Measurements from ENCODE around the gene RPTOR.

RPTOR gene

GRCh38 chr17:80881306-80881705 lies 336.7 kb downstream of the RPTOR start:
- H3K36me3 ChIP-seq (replicated peaks): peaks cover 20% of the 10 kb centered on the region
- no peak for TF ChIP-seq CTCF (IDR thresholded peaks at IDR 0.05; ENCODE audit: low read depth, low read length, missing control alignments)
- H3K27me3 ChIP-seq (replicated peaks): no peaks in the 10 kb centered on the region
- DNase-seq: no peak
- in situ Hi-C loops (cut with HindIII; ENCODE audit: low pct_ligation_motif_present, low sequenced_read_pairs): no loop called here
- no peak overlapping the region for H3K27ac ChIP-seq
- H3K4me3 ChIP-seq (ENCODE audit: low read depth, low read length): no peak overlapping the region

- no peak for TF ChIP-seq CTCF (IDR thresholded peaks at IDR 0.05; ENCODE audit: low read depth, low read length, missing control alignments)
- in situ Hi-C loops (cut with HindIII; ENCODE audit: low pct_ligation_motif_present, low sequenced_read_pairs): no loop called here
- Histone ChIP-seq H3K27me3 (replicated peaks) (no peaks in the 10 kb centered on the region), H3K27ac (no peak overlapping the region), H3K4me3 (ENCODE audit: low read depth, low read length) (no peak overlapping the region), H3K36me3 (replicated peaks) (peaks cover 20% of the 10 kb centered on the region)
- DNase-seq: no peak
Measured at GRCh38 chr17:80882323-80882722, 337.7 kb downstream of the RPTOR start.

- in situ Hi-C loops (cut with HindIII; ENCODE audit: low pct_ligation_motif_present, low sequenced_read_pairs): no loop called here
- H3K36me3 ChIP-seq (replicated peaks): peaks cover 20% of the 10 kb centered on the region
- no peaks in the 10 kb centered on the region for H3K27me3 ChIP-seq (replicated peaks)
- no peak for DNase-seq
- no peak overlapping the region for H3K4me3 ChIP-seq (ENCODE audit: low read depth, low read length)
- no peak for TF ChIP-seq CTCF (IDR thresholded peaks at IDR 0.05; ENCODE audit: low read depth, low read length, missing control alignments)
- no peak overlapping the region for H3K27ac ChIP-seq
Measured at GRCh38 chr17:80882926-80883685, 338.5 kb downstream of the RPTOR start.

- H3K27me3 ChIP-seq (replicated peaks): no peaks in the 10 kb centered on the region
- peaks cover 20% of the 10 kb centered on the region for H3K36me3 ChIP-seq (replicated peaks)
- no peak overlapping the region for H3K27ac ChIP-seq
- no peak for TF ChIP-seq CTCF (IDR thresholded peaks at IDR 0.05; ENCODE audit: low read depth, low read length, missing control alignments)
- H3K4me3 ChIP-seq (ENCODE audit: low read depth, low read length): no peak overlapping the region
- in situ Hi-C loops (cut with HindIII; ENCODE audit: low pct_ligation_motif_present, low sequenced_read_pairs): no loop called here
- DNase-seq: no peak
Measured at GRCh38 chr17:80883831-80884735, 339.4 kb downstream of the RPTOR start.

GRCh38 chr17:80884811-80885210 lies 340.2 kb downstream of the RPTOR start:
- in situ Hi-C loops (cut with HindIII; ENCODE audit: low pct_ligation_motif_present, low sequenced_read_pairs): no loop called here
- TF ChIP-seq CTCF (IDR thresholded peaks at IDR 0.05; ENCODE audit: low read depth, low read length, missing control alignments): no peak
- no peak for DNase-seq
- Histone ChIP-seq H3K4me3 (ENCODE audit: low read depth, low read length) (no peak overlapping the region), H3K27me3 (replicated peaks) (no peaks in the 10 kb centered on the region), H3K36me3 (replicated peaks) (peaks cover 24% of the 10 kb centered on the region), H3K27ac (no peak overlapping the region)
